ENCODE measurements around the gene NTM.

Gene NTM

GRCh38 chr11:132257871-132258270, 887.5 kb downstream of the NTM start:
- DNase-seq, result no peak

GRCh38 chr11:132258875-132259274, 888.5 kb downstream of the NTM start:
- no peak for DNase-seq

- no peak for DNase-seq
Measured at GRCh38 chr11:132260636-132261035, 890.2 kb downstream of the NTM start.

GRCh38 chr11:132263241-132263640, 892.8 kb downstream of the NTM start:
- DNase-seq, result no peak

GRCh38 chr11:132263875-132264274, 893.5 kb downstream of the NTM start:
- DNase-seq, result no peak

- DNase-seq, result no peak
Measured at GRCh38 chr11:132264616-132265015, 894.2 kb downstream of the NTM start.

GRCh38 chr11:132278801-132279574, 908.6 kb downstream of the NTM start:
- DNase-seq, result no peak

- DNase-seq, result no peak
Measured at GRCh38 chr11:132284048-132284447, 913.6 kb downstream of the NTM start.

- no peak for DNase-seq
Measured at GRCh38 chr11:132284611-132285010, 914.2 kb downstream of the NTM start.

- DNase-seq, result no peak
Measured at GRCh38 chr11:132285631-132286030, 915.2 kb downstream of the NTM start.

- DNase-seq, result no peak
Measured at GRCh38 chr11:132286106-132286505, 915.7 kb downstream of the NTM start.

GRCh38 chr11:132288036-132288435, 917.6 kb downstream of the NTM start:
- no peak for DNase-seq

GRCh38 chr11:132289590-132290256, 919.3 kb downstream of the NTM start:
- DNase-seq, result no peak

GRCh38 chr11:132293586-132293985, 923.2 kb downstream of the NTM start:
- DNase-seq, result no peak

- DNase-seq, result no peak
Measured at GRCh38 chr11:132296946-132297610, 926.7 kb downstream of the NTM start.

GRCh38 chr11:132298357-132298756, 927.9 kb downstream of the NTM start:
- no peak for DNase-seq

- DNase-seq, result no peak
Measured at GRCh38 chr11:132300283-132300682, 929.9 kb downstream of the NTM start.

GRCh38 chr11:132301465-132301864, 931.0 kb downstream of the NTM start:
- no peak for DNase-seq

GRCh38 chr11:132301900-132302299, 931.5 kb downstream of the NTM start:
- no peak for DNase-seq

- DNase-seq, result no peak
Measured at GRCh38 chr11:132307309-132308020, 937.0 kb downstream of the NTM start.

- DNase-seq, result no peak
Measured at GRCh38 chr11:132310390-132311375, 940.3 kb downstream of the NTM start.

GRCh38 chr11:132311703-132312102, 941.3 kb downstream of the NTM start:
- no peak for DNase-seq
